HEK293 (cell line): ENCODE results near the gene TFAM.

Experiments
- CTCF ChIA-PET: fragments of 350-600 bp; formaldehyde crosslinking; extraction: SDS; loops from one replicate; lab custom pipeline; 2021; ENCODE audit warnings: antibody characterized with exemption; lab: Yijun Ruan, JAX
- POLR2A ChIA-PET: fragments of 300-600 bp; formaldehyde crosslinking; extraction: SDS; loops from one replicate; lab custom pipeline; 2020; ENCODE audit warnings: antibody characterized with exemption, inconsistent platforms; lab: Yijun Ruan, JAX
- H3K27ac ChIP-seq: fragments of 200-500 bp; sonication (Bioruptor generic); 2 replicates; pipeline ENCODE4 v1.5.1; 2014; ENCODE audit warnings: low read depth, low read length, control low read depth, inconsistent platforms; ENCODE audit errors: extremely low read depth
- H3K36me3 ChIP-seq, 2 experiments: fragments of 200-500 bp in 1 of 2; sonication (Bioruptor generic) in 1 of 2; 1 replicate in 1 of 2; 2 replicates in 1 of 2; pipeline ENCODE4 v1.5.1; 2014 to 2017; ENCODE audit warnings: inconsistent platforms in 2 of 2, low read length in 2 of 2; ENCODE audit not compliant: control insufficient read depth in 2 of 2, insufficient read depth in 1 of 2
- H3K4me1 ChIP-seq: fragments of 200-500 bp; sonication (Bioruptor generic); 2 replicates; pipeline ENCODE4 v1.5.1; 2014; ENCODE audit warnings: mild to moderate bottlenecking, low read length, inconsistent platforms; ENCODE audit not compliant: control insufficient read depth, insufficient read depth
- H3K4me3 ChIP-seq: 2 replicates; pipeline ENCODE4 v1.5.1; 2011; ENCODE audit warnings: low read depth, mild to moderate bottlenecking, control low read depth, low read length, moderate library complexity
- H3K9me3 ChIP-seq: fragments of 200-500 bp; sonication (Bioruptor generic); 2 replicates; pipeline ENCODE4 v1.5.1; 2014; ENCODE audit warnings: low read depth, low read length, inconsistent platforms; ENCODE audit not compliant: control insufficient read depth, insufficient read depth
- ATF2 ChIP-seq: fragments of 450-650 bp; formaldehyde crosslinking; IDR thresholded peaks from 2 replicates; pipeline ENCODE4 v1.5.1; 2016; ENCODE audit warnings: missing biosample characterization, missing genetic modification characterization, low read depth
- ELK4 ChIP-seq: IDR thresholded peaks from 2 replicates; pipeline ENCODE4 v1.6.1; 2011; ENCODE audit warnings: mild to moderate bottlenecking, low read depth, low read length, borderline replicate concordance
- GLI2 ChIP-seq: fragments of 450-650 bp; formaldehyde crosslinking; IDR thresholded peaks from 2 replicates; pipeline ENCODE4; 2017; ENCODE audit warnings: missing biosample characterization, missing genetic modification characterization, low read depth, borderline replicate concordance
- GLI4 ChIP-seq: fragments of 450-650 bp; formaldehyde crosslinking; IDR thresholded peaks from 2 replicates; pipeline ENCODE4 v1.5.1; 2016; ENCODE audit warnings: missing biosample characterization, missing genetic modification characterization
- HOXC10 ChIP-seq: sonication (generic); formaldehyde crosslinking; IDR thresholded peaks from 2 replicates; pipeline ENCODE4 v1.8.1; 2023; ENCODE audit warnings: mild to moderate bottlenecking, missing genetic modification reagents
- HOXD13 ChIP-seq: sonication (generic); formaldehyde crosslinking; IDR thresholded peaks from 2 replicates; pipeline ENCODE4 v1.8.0; 2022; ENCODE audit warnings: missing genetic modification reagents, borderline replicate concordance
- KLF10 ChIP-seq: fragments of 450-650 bp; IDR thresholded peaks from 2 replicates; pipeline ENCODE4 v1.5.1; 2018; ENCODE audit warnings: missing biosample characterization, mild to moderate bottlenecking, missing genetic modification characterization
- KLF7 ChIP-seq: fragments of 450-650 bp; formaldehyde crosslinking; IDR thresholded peaks from 2 replicates; pipeline ENCODE4 v1.5.1; 2016; ENCODE audit warnings: missing biosample characterization, missing genetic modification characterization, borderline replicate concordance
- KLF8 ChIP-seq: fragments of 450-650 bp; formaldehyde crosslinking; IDR thresholded peaks from 2 replicates; pipeline ENCODE4 v1.5.1; 2016; ENCODE audit warnings: missing biosample characterization, missing genetic modification characterization
- MEIS1 ChIP-seq: sonication (generic); formaldehyde crosslinking; IDR thresholded peaks from 2 replicates; pipeline ENCODE4 v1.8.1; 2022; ENCODE audit warnings: missing genetic modification reagents, mild to moderate bottlenecking, borderline replicate concordance
- ZBTB21 ChIP-seq: fragments of 450-650 bp; formaldehyde crosslinking; IDR thresholded peaks from 2 replicates; pipeline ENCODE4 v1.5.1; 2017; ENCODE audit warnings: missing biosample characterization, missing genetic modification characterization
- ZBTB8A ChIP-seq: fragments of 450-650 bp; formaldehyde crosslinking; IDR thresholded peaks from 2 replicates; pipeline ENCODE4 v1.5.1; 2016; ENCODE audit warnings: missing biosample characterization, missing genetic modification characterization
- ZFP37 ChIP-seq: fragments of 450-650 bp; formaldehyde crosslinking; IDR thresholded peaks from 2 replicates; pipeline ENCODE4 v1.5.1; 2016; ENCODE audit warnings: missing biosample characterization, missing genetic modification characterization
- ZNF174 ChIP-seq: fragments of 450-650 bp; formaldehyde crosslinking; IDR thresholded peaks from 2 replicates; pipeline ENCODE4 v1.5.0; 2017; ENCODE audit warnings: missing biosample characterization, mild to moderate bottlenecking, missing genetic modification characterization
- ZNF211 ChIP-seq: fragments of 450-650 bp; formaldehyde crosslinking; IDR thresholded peaks from 2 replicates; pipeline ENCODE4 v1.5.1; 2016; ENCODE audit warnings: low read depth, missing biosample characterization, missing genetic modification characterization
- ZNF221 ChIP-seq: fragments of 450-650 bp; formaldehyde crosslinking; IDR thresholded peaks from 2 replicates; pipeline ENCODE4 v1.5.1; 2017; ENCODE audit warnings: missing biosample characterization, missing genetic modification characterization, borderline replicate concordance
- ZNF248 ChIP-seq: fragments of 450-650 bp; formaldehyde crosslinking; IDR thresholded peaks from 2 replicates; pipeline ENCODE4 v1.5.1; 2017; ENCODE audit warnings: missing biosample characterization, missing genetic modification characterization
- ZNF416 ChIP-seq: fragments of 450-650 bp; formaldehyde crosslinking; IDR thresholded peaks from 2 replicates; pipeline ENCODE4 v1.5.1; 2016; ENCODE audit warnings: missing biosample characterization, missing genetic modification characterization
- ZNF558 ChIP-seq: fragments of 450-650 bp; formaldehyde crosslinking; IDR thresholded peaks from 2 replicates; pipeline ENCODE4 v1.5.1; 2016; ENCODE audit warnings: missing biosample characterization, missing genetic modification characterization
- ZNF645 ChIP-seq: fragments of 450-650 bp; formaldehyde crosslinking; IDR thresholded peaks from 2 replicates; pipeline ENCODE4; 2016; ENCODE audit warnings: missing biosample characterization, missing genetic modification characterization
- ZNF747 ChIP-seq: fragments of 450-650 bp; formaldehyde crosslinking; IDR thresholded peaks from 2 replicates; pipeline ENCODE4 v1.5.1; 2016; ENCODE audit warnings: missing biosample characterization, missing genetic modification characterization
- ZSCAN4 ChIP-seq: fragments of 450-650 bp; formaldehyde crosslinking; IDR thresholded peaks from 2 replicates; pipeline ENCODE4 v1.5.1; 2017; ENCODE audit warnings: missing biosample characterization, missing genetic modification characterization
- TF ChIP-seq, protein P1 (sequence below): fragments of 450-650 bp; formaldehyde crosslinking; IDR thresholded peaks from 2 replicates; pipeline ENCODE4 v1.5.1; 2016; ENCODE audit warnings: missing biosample characterization, missing genetic modification characterization
- TF ChIP-seq, protein P2 (sequence below): sonication (generic); formaldehyde crosslinking; IDR thresholded peaks from 2 replicates; pipeline ENCODE4 v1.8.1; 2022; ENCODE audit warnings: mild to moderate bottlenecking, moderate library complexity, missing genetic modification reagents

The TFAM gene

DNA sequence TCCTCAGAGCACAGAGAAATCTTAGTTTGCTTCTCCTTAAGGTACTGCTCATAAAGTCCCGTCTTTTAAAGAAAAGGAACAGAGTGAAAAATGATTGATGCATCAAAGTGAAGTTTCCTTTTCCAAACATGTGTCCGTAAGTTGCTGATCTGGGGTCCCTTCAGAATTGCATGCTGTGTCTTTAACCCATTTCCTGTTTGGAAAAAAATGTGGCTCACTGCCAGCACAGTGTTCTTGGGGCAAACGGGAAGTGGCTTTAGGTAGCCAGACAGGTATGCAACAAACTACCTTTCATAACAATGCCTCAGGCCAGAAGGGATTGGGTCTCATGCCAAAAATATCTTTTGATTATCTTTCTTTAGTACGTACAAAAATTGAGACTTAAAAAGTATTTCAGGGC, 50.9 kb downstream of the TFAM start:
- Histone ChIP-seq H3K27ac (no peak overlapping the region), H3K36me3 (no peaks in the 10 kb centered on the region), H3K4me1 (peaks cover 12% of the 10 kb centered on the region), H3K9me3 (no peaks in the 10 kb centered on the region), H3K4me3 (no peak overlapping the region)
- ChIA-PET CTCF (interaction anchor here (1.2 to 1.8 kb wide), 3 partner anchors 19 to 33 kb away, joined by 4 to 6 read pairs (median 5); no protein-coding TSS in a partner anchor), POLR2A (no interaction called here)
- TF ChIP-seq ZSCAN4 (tag by site-specific recombination) (no peak), ZNF747 (no peak), HOXD13 (no peak), ZNF416 (no peak), ELK4 (no peak), GLI2 (tag by site-specific recombination) (no peak), ZNF211 (tag by site-specific recombination) (no peak), HOXC10 (no peak), KLF7 (tag by site-specific recombination) (no peak), ZFP37 (tag by site-specific recombination) (no peak), GLI4 (tag by site-specific recombination) (no peak), ZNF221 (no peak), ATF2 (tag by site-specific recombination) (no peak), ZBTB8A (tag by site-specific recombination) (no peak), KLF10 (no peak), ZNF248 (tag by site-specific recombination) (no peak)
- TF ChIP-seq, protein P1, sequence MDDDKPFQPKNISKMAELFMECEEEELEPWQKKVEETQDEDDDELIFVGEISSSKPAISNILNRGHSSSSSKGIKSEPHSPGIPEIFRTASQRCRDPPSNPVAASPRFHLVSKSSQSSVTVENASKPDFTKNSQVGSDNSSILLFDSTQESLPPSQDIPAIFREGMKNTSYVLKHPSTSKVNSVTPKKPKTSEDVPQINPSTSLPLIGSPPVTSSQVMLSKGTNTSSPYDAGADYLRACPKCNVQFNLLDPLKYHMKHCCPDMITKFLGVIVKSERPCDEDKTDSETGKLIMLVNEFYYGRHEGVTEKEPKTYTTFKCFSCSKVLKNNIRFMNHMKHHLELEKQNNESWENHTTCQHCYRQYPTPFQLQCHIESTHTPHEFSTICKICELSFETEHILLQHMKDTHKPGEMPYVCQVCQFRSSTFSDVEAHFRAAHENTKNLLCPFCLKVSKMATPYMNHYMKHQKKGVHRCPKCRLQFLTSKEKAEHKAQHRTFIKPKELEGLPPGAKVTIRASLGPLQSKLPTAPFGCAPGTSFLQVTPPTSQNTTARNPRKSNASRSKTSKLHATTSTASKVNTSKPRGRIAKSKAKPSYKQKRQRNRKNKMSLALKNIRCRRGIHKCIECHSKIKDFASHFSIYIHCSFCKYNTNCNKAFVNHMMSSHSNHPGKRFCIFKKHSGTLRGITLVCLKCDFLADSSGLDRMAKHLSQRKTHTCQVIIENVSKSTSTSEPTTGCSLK (tag by site-specific recombination), result no peak
- TF ChIP-seq, protein P2, sequence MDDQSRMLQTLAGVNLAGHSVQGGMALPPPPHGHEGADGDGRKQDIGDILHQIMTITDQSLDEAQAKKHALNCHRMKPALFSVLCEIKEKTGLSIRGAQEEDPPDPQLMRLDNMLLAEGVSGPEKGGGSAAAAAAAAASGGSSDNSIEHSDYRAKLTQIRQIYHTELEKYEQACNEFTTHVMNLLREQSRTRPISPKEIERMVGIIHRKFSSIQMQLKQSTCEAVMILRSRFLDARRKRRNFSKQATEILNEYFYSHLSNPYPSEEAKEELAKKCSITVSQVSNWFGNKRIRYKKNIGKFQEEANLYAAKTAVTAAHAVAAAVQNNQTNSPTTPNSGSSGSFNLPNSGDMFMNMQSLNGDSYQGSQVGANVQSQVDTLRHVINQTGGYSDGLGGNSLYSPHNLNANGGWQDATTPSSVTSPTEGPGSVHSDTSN (CRISPR knock-in tag), result no peak

- POLR2A ChIA-PET, result interaction anchor here (1.5 kb wide), 1 partner anchor 26 kb away, joined by 5 read pairs; no protein-coding TSS in a partner anchor
- CTCF ChIA-PET, result interaction anchor here (1.0 to 1.1 kb wide), 2 partner anchors 9 to 19 kb away, joined by 3 to 4 read pairs; no protein-coding TSS in a partner anchor
- no peak overlapping the region for H3K27ac ChIP-seq
- H3K4me1 ChIP-seq, result peaks cover 12% of the 10 kb centered on the region
- H3K9me3 ChIP-seq, result no peaks in the 10 kb centered on the region
- no peaks in the 10 kb centered on the region for H3K36me3 ChIP-seq
- H3K4me3 ChIP-seq, result no peak overlapping the region
- TF ChIP-seq KLF8 (tag by site-specific recombination) (no peak), ZNF174 (tag by site-specific recombination) (no peak), ZBTB21 (tag by site-specific recombination) (no peak), HOXC10 (no peak), ZNF645 (no peak), MEIS1 (CRISPR knock-in tag) (no peak), ZNF558 (tag by site-specific recombination) (no peak)
- TF ChIP-seq, protein P2 (CRISPR knock-in tag), result no peak
Measured at GRCh38 chr10:58438340-58438871, 53.2 kb downstream of the TFAM start.
